ENCODE measurements around the gene HIP1R. TPM values are rescaled to one million over a fixed set of nuclear protein-coding genes. Genes with fewer than 3 reads are reported as not detected.

The HIP1R gene
- total RNA-seq, 1 donor from 2014 or later, result 27.4 TPM

- intact Hi-C loops (cut with micrococcal nuclease), result no loop called here
- DNase-seq, result peak; percentile 34
Measured at GRCh38 chr12:122845041-122845864, 10.0 kb downstream of the HIP1R start.

GRCh38 chr12:122845865-122846621 is 10.8 kb downstream of the HIP1R start:
- DNase-seq, result no peak
- ATAC-seq, result no peak
- intact Hi-C loops (cut with micrococcal nuclease), result no loop called here

More at GRCh38 chr12:122845041-122845864, 10.0 kb downstream of the HIP1R start:
- no peak for ATAC-seq

- ATAC-seq (no peak), DNase-seq (no peak)
- intact Hi-C loops (cut with micrococcal nuclease), result no loop called here
Measured at GRCh38 chr12:122846622-122847515, 11.6 kb downstream of the HIP1R start.

DNA sequence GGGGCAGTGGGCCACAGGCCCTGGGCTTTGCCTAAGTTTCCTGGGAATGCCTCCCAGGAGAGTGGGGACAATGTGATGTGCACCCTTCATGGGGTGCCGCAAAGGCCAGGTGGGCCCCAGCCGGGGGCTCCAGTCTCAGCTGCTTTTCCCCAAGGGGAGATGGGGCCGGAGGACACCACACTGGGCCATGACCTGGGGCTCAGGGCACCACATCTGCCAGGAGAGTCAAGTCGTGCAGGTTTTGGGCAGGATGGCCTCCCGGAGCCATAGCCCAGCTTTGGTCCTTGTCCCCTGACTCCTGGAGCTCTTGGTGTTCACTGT is 12.2 kb downstream of the HIP1R start:
- no peak for ATAC-seq
- DNase-seq, result no peak
- intact Hi-C loops (cut with micrococcal nuclease), result no loop called here

DNA sequence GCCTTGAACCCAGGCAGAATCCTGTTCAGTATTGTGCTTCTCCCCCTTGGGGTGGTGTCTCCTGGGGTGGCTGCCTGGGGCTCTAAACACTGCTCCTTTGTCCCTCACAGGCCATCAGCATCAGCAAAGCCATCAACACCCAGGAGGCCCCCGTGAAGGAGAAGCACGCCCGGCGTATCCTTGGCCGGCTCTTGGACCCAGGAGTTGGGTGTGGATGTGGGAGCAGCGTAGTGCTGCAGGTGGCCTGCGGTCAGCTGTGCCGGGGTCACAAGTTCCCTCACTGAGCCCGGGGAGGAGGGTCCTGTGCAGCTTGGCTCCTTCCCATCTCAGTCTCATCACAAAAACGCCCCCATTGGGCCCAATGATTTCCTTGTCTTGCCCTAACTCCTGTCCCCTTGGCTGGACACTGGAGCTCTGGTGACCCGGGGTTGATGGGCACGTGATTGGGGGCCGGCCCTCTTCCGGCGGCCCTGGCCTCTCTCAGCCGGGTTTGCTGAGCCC is 12.7 kb downstream of the HIP1R start:
- no peak for ATAC-seq
- no peak for DNase-seq
- intact Hi-C loops (cut with micrococcal nuclease), result no loop called here

DNA sequence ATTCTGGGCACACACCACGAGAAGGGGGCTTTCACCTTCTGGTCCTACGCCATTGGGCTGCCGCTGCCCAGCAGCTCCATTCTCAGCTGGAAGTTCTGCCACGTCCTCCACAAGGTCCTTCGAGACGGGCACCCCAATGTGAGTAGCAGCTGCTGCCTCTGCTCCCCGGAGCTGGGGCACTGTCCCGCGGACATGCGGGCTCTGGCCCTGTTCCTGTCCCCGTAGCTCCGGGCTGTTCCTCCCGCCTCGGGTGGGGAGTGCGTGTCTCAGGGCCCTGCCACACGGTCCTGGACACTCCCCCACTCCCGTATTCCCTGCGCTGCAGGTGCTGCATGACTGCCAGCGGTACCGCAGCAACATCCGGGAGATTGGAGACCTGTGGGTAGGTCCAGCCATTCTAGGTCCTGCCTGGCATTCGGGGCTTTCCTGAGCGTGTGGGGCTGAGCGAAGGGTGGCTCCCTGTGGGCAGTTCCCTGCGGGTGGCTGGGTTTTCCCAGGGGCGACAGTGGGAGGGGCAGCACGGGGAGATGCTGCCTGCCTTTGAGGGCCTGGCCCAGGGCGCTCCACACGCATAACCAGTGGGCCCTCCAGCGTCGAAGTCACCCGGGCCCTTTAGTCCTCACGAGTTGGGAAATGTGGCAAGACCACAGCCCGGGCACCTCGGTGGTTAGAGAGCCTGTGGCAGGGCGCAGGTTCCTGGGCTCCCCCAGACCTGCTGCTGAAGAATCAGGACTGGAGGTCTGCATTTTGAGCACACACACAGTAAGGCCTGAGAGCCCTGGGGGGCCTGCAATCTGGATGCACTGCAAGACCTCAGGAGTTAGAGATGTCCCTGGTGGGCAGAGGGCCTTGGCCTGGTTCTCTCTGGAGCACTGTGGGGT is 13.5 kb downstream of the HIP1R start:
- intact Hi-C loops (cut with micrococcal nuclease), result no loop called here
- ATAC-seq (no peak), DNase-seq (no peak)

DNA sequence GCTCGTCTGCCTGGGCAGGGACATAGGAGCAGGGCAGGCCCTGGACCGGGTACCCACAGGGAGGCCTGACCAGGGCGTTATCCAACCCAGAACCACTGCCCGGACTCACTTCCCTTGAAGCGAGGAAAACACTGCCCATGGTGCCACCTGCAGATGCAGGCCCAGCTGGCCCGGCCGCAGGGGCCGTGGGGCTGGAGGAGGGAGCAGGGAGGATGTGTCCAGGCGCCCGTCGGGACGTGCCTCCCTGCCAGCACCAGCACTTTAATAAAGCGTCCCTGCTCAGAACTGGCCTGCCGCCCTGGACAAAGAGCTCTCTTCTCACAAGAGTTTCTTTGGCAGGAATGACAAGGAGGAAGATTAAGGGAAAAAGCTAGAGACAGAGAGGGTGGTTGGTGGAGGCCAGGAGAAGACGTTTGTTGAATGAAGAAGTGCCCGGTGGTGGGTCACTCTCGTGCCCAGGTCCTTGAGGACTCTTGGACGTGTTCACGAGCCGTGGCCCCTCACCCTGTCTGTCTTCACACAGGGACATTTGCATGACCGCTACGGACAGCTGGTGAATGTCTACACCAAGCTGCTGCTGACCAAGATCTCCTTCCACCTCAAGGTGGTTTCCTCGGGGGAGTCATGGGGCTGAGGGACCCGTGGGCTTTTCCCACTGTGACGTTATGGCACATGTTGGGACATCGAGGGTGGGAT is 14.2 kb downstream of the HIP1R start:
- peak; percentile 83 for DNase-seq

GRCh38 chr12:122850048-122850445 is 14.8 kb downstream of the HIP1R start:
- intact Hi-C loops (cut with micrococcal nuclease), result no loop called here
- no peak for DNase-seq
- ATAC-seq, result no peak

More for the DNA sequence above, 14.2 kb downstream of the HIP1R start:
- peak; percentile 90 for ATAC-seq
- intact Hi-C loops (cut with micrococcal nuclease), result no loop called here

DNA sequence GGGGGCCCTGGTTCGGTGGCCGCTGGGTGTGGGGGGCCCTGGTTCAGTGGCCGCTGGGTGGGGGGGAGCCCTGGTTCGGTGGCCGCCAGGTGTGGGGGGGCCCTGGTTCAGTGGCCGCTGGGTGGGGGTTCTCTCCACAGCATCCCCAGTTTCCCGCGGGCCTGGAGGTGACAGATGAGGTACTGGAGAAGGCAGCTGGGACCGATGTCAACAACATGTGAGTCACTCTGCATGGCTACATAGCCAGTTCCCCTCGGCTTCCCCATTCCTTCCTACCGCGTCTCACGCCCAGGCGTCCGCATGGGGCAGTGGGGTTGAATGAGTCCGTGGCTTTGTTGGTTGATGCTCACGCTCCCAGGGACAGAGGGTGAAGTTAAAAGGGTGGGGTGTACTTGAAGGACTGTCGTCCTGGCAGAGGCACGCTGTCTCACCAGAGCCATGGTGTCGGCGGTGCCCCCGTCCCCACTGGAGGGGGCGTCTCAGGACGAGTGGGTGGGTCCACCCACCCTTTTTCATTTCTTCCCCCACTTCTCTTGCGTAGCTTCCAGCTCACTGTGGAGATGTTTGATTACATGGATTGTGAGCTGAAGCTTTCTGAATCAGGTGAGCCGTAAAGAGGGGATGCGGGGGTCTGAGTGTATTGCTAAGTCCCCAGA is 15.6 kb downstream of the HIP1R start:
- intact Hi-C loops (cut with micrococcal nuclease), result no loop called here
- DNase-seq, result no peak
- no peak for ATAC-seq

DNA sequence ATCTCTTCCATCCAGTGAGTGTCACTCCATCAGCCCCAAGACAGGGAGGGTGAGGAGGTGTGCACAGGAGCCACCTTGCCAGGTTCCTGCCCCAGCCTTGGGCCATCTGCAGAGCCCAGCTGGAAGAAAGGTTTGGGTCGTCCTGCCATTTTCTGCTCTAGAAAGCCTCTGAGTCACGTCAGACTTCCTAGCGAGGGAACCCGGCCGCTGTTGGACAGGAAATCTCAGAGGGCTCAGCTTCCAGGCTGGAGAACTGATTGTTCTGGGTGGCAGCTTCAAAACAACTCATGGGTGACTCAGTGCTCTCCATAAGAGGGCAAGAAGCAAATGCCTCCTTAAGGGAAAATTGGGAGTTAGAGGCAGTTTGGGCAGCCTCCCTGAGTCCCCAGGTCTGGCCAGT is 16.6 kb downstream of the HIP1R start:
- DNase-seq, result no peak
- intact Hi-C loops (cut with micrococcal nuclease), result no loop called here
- no peak for ATAC-seq

DNA sequence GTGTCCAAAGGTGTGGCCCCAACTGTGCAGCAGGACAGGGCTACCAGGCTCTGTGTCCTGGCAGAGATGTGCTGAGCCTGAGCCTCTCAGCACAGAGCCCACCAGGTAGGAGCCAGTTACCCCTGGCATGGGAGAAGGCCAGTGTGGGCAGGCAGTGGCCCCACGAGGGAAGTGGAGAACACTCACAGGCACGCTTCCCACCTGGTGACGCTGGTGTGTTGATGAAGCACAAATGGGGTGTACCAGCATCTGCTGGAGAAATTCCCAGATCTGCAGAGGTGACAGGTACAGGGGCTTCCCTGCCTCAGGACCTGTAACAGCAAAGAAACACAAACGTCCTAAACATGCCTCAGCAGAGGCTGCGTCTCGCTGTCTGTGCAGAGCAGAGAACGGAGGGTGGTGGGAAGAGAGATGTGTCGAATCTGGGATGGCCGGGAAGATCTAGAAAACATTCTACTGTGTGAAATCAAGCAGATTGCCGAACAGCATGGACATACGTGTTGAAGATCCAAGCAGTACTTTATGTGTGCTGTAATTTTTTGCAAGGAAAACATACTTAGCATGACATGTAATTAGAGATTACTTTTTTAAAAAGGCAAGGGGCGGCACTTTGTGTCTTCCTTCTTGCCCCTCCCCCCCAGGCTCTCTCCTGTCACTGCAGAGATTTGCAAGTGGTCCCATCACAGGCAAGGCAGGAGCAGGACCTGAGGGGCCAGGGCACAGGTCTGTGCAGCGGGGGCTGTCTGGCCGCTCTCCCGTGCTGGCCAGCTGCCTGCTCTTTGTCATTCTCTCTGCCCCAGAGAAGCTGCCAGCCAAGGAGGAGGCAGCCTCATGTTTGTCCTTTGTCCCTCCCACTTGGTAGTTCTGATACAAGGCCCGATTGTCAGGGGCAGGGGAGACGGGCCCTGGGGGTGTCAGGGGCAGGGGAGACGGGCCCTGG is 17.3 kb downstream of the HIP1R start:
- ATAC-seq (no peak), DNase-seq (peak; percentile 53)
- intact Hi-C loops (cut with micrococcal nuclease), result no loop called here

- DNase-seq (peak; percentile 32), ATAC-seq (no peak)
- intact Hi-C loops (cut with micrococcal nuclease), result no loop called here
Measured at GRCh38 chr12:122853582-122854245, 18.5 kb downstream of the HIP1R start.

DNA sequence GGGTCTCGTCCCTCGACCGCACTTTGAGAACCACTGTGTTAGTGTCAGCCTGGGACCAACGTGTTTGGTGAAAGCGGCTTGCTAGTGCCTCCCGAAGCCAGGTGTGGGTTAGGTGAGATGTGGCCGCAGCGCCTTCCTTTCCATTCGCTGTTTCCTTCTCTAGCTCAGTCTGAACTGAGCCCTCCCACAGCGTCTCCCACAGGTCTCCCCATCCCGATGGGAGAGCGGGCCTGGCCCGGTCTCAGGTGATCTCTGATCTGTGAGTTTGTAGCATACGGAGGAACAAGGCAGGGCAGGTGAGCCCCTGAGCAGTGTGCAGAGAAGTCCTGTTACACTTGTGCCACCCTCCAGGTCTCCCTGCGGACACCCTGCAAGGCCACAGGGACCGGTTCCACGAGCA is 19.3 kb downstream of the HIP1R start:
- DNase-seq, result no peak
- ATAC-seq, result no peak
- intact Hi-C loops (cut with micrococcal nuclease), result no loop called here

- intact Hi-C loops (cut with micrococcal nuclease), result no loop called here
- DNase-seq (no peak), ATAC-seq (no peak)
Measured at GRCh38 chr12:122855071-122855829, 20.0 kb downstream of the HIP1R start.

All from left ventricle myocardium superior (tissue), 1 donor.